Measurements from ENCODE around the gene MYH9.

The MYH9 gene

GRCh38 chr22:36329254-36330078 lies 58.3 kb downstream of the MYH9 start:
- FAIRE-seq = peak; percentile 40

GRCh38 chr22:36328635-36329253 lies 59.0 kb downstream of the MYH9 start:
- no peak for FAIRE-seq

- no peak for FAIRE-seq
Measured at GRCh38 chr22:36327922-36328551, 59.7 kb downstream of the MYH9 start.

- no peak for FAIRE-seq
Measured at GRCh38 chr22:36326178-36327161, 61.3 kb downstream of the MYH9 start.

GRCh38 chr22:36325154-36326031 lies 62.4 kb downstream of the MYH9 start:
- FAIRE-seq = no peak

GRCh38 chr22:36324414-36324813 lies 63.4 kb downstream of the MYH9 start:
- no peak for FAIRE-seq

- FAIRE-seq = no peak
Measured at GRCh38 chr22:36323855-36324331, 63.9 kb downstream of the MYH9 start.

- FAIRE-seq = no peak
Measured at GRCh38 chr22:36323182-36323854, 64.4 kb downstream of the MYH9 start.

GRCh38 chr22:36322602-36322915 lies 65.2 kb downstream of the MYH9 start:
- FAIRE-seq = no peak

GRCh38 chr22:36321797-36322601 lies 65.8 kb downstream of the MYH9 start:
- no peak for FAIRE-seq

GRCh38 chr22:36320553-36320952 lies 67.2 kb downstream of the MYH9 start:
- FAIRE-seq = no peak

- FAIRE-seq = no peak
Measured at GRCh38 chr22:36319595-36320497, 67.9 kb downstream of the MYH9 start.

- FAIRE-seq = no peak
Measured at GRCh38 chr22:36318442-36318841, 69.3 kb downstream of the MYH9 start.

- no peak for FAIRE-seq
Measured at GRCh38 chr22:36317658-36318271, 70.0 kb downstream of the MYH9 start.

GRCh38 chr22:36316419-36316818 lies 71.3 kb downstream of the MYH9 start:
- no peak for FAIRE-seq

- no peak for FAIRE-seq
Measured at GRCh38 chr22:36315325-36315724, 72.4 kb downstream of the MYH9 start.

GRCh38 chr22:36311386-36312085 lies 76.2 kb downstream of the MYH9 start:
- no peak for FAIRE-seq

- no peak for FAIRE-seq
Measured at GRCh38 chr22:36308880-36309279, 78.9 kb downstream of the MYH9 start.
